Left ventricle myocardium inferior (tissue), 1 donor: ENCODE measurements around the gene SMARCAD1. TPM values are rescaled to one million over a fixed set of nuclear protein-coding genes. Genes with fewer than 3 reads are reported as not detected.
"Not testable (repeated sequence)": the region's sequence is repeated elsewhere in the genome, so short reads cannot be mapped to it uniquely, and the experiment has no call there.

Source experiments
- DNase-seq: peaks from one replicate; pipeline ENCODE4 v3.0.0-alpha.2; 2020
- H3K27ac ChIP-seq: fragments of 200-600 bp; replicated peaks from 2 replicates; pipeline ENCODE4 v1.8.0; 2021
- H3K27me3 ChIP-seq: fragments of 200-600 bp; 2 replicates; pipeline ENCODE4 v1.8.0; 2021; ENCODE audit warnings: low read depth
- H3K36me3 ChIP-seq: fragments of 200-600 bp; 2 replicates; pipeline ENCODE4 v1.8.0; 2021
- H3K4me1 ChIP-seq: fragments of 200-600 bp; 2 replicates; pipeline ENCODE4 v1.8.0; 2021
- H3K4me3 ChIP-seq: fragments of 200-600 bp; 2 replicates; pipeline ENCODE4 v1.8.0; 2021; ENCODE audit warnings: mild to moderate bottlenecking, moderate library complexity
- H3K9me3 ChIP-seq: fragments of 200-600 bp; replicated peaks from 2 replicates; pipeline ENCODE4 v1.8.0; 2021
- intact Hi-C: fragments of 100-400 bp; cut with micrococcal nuclease; formaldehyde crosslinking; loops from one replicate; pipeline ENCODE4 v1.11.0; 2022
- total RNA-seq: library from RNA; stranded (reverse); fragmentation: NEBNext Ultra II Directional; extraction: Animal tissue kit (Norgen Biotek cat#: 25700); gene quantifications from one replicate; pipeline ENCODE4 v1.2.1, GENCODE V29; 2021
- TF ChIP-seq, protein P1 (sequence below): fragments of 200-600 bp; IDR thresholded peaks from 2 replicates; pipeline ENCODE4 v1.8.0; 2021; ENCODE audit warnings: antibody characterized with exemption, mild to moderate bottlenecking, borderline replicate concordance
- donor health status: DM: no; HTN: yes; CAD: no; lungs with severe emphysema.

Gene SMARCAD1
- total RNA-seq, 1 donor from 2014 or later: 9.5 TPM

DNA sequence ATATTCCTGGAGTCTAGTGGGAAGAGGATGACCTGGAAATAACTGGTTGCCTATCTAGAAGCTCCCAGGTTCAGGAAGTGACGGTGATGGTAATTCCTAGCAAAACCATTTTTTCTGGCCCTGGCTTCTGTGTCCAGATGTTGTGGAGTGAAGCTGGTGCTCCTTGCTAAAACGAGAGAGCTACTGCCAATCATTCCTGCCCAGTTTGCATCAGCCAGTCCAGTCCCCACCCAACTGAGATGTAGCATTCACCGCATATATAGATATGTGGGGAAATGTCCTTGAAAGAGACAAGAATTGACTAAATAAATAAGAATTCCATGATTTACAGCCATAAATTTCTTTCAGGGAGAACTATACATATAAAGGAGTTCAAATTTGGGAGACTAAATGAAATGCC lies 128.6 kb downstream of the SMARCAD1 start:
- Histone ChIP-seq H3K27ac (no peak overlapping the region), H3K27me3 (no peaks in the 10 kb centered on the region), H3K9me3 (no peaks in the 10 kb centered on the region), H3K4me1 (peaks cover 23% of the 10 kb centered on the region), H3K4me3 (no peak overlapping the region), H3K36me3 (no peaks in the 10 kb centered on the region)
- intact Hi-C loops: no loop called here
- DNase-seq: no peak
- TF ChIP-seq, protein P1, sequence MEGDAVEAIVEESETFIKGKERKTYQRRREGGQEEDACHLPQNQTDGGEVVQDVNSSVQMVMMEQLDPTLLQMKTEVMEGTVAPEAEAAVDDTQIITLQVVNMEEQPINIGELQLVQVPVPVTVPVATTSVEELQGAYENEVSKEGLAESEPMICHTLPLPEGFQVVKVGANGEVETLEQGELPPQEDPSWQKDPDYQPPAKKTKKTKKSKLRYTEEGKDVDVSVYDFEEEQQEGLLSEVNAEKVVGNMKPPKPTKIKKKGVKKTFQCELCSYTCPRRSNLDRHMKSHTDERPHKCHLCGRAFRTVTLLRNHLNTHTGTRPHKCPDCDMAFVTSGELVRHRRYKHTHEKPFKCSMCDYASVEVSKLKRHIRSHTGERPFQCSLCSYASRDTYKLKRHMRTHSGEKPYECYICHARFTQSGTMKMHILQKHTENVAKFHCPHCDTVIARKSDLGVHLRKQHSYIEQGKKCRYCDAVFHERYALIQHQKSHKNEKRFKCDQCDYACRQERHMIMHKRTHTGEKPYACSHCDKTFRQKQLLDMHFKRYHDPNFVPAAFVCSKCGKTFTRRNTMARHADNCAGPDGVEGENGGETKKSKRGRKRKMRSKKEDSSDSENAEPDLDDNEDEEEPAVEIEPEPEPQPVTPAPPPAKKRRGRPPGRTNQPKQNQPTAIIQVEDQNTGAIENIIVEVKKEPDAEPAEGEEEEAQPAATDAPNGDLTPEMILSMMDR: no peak

DNA sequence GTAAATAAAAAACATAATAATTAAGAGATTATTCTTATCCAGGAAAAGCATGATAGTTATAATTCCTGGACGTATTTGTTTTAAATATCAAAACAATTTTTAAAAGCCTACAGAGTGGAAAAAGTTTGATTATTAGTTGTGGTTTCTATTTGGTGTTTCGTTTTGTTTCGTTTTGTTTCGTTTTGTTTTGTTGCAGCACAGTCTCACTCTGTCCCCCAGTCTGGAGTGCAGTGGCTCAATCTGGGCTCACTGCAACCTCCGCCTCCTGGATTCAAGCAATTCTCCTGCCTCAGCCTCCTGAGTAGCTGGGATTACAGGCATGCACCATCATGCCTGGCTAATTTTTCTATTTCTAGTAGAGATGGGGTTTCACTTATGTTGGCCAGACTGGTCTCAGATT lies 129.1 kb downstream of the SMARCAD1 start:
- H3K27me3 ChIP-seq, H3K36me3 ChIP-seq, H3K27ac ChIP-seq, DNase-seq, H3K9me3 ChIP-seq, H3K4me3 ChIP-seq, intact Hi-C loops: not testable (repeated sequence)
- peaks cover 23% of the 10 kb centered on the region for H3K4me1 ChIP-seq

DNA sequence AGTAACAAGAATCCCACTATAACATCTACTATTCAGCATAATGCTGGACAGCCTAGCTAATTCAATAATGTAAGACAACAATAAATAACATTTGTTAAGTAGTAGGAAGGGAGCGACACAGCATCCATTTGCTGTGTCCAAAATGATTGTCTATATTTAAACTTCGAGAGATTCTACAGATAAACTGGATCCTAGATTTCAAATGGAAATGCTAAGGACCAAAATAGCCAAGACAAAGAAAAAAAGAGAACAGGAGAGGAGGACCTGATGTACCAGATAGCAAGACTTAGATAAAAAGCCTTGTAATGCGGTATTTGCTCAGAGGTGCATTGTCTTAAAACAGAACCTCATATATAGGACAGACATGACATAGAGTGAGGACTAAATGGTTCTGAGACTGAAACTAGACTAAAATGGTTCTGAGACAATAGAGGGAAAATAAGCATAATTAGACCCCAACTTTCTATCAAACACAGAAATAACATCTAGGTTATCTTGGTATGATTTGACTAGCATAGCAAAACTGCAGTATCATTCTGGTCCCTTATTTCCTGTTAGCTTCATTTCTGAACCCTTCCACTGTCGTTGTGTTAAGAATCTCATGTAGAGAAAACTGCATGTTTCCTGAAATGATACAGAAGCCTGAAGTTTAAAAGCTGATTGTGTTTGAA lies 131.2 kb downstream of the SMARCAD1 start:
- H3K27me3 ChIP-seq: no peaks in the 10 kb centered on the region
- DNase-seq: no peak
- peaks cover 15% of the 10 kb centered on the region for H3K4me1 ChIP-seq
- no peaks in the 10 kb centered on the region for H3K36me3 ChIP-seq
- H3K9me3 ChIP-seq: no peaks in the 10 kb centered on the region
- intact Hi-C loops: no loop called here
- TF ChIP-seq, protein P1: no peak
- H3K4me3 ChIP-seq: no peak overlapping the region
- H3K27ac ChIP-seq: no peak overlapping the region

DNA sequence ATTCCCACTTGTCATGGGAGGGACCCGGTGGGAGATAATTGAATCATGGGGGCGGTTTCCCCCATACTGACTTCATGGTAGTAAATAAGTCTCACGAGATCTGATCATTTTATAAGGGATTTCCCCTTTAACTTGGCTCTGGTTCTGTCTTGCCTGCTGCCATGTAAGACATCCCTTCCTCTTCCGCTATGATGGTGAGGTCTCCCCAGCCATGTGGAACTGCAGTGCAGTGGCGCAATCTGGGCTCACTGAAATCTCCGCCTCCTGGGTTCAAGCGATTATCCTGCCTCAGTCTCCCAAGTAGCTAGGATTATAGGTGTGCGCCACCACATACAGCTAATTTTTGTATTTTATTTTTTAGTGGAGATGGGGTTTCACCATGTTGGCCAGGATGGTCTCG lies 132.1 kb downstream of the SMARCAD1 start:
- no peaks in the 10 kb centered on the region for H3K27me3 ChIP-seq
- DNase-seq: no peak
- peaks cover 5% of the 10 kb centered on the region for H3K4me1 ChIP-seq
- H3K36me3 ChIP-seq: no peaks in the 10 kb centered on the region
- TF ChIP-seq, protein P1: no peak
- intact Hi-C loops: no loop called here
- no peak overlapping the region for H3K4me3 ChIP-seq
- no peak overlapping the region for H3K27ac ChIP-seq
- no peaks in the 10 kb centered on the region for H3K9me3 ChIP-seq

Other genes starting within 250 kb of the SMARCAD1 start
- gene HPGDS, start 135.0 kb downstream of the SMARCAD1 start, total RNA-seq: 2.3 TPM
- gene PDLIM5, start 244.1 kb downstream of the SMARCAD1 start, total RNA-seq: 982 TPM